ENCODE measurements around the gene SFSWAP.
"Not testable (repeated sequence)": the region's sequence is repeated elsewhere in the genome, so short reads cannot be mapped to it uniquely, and the experiment has no call there.

The SFSWAP gene

DNA sequence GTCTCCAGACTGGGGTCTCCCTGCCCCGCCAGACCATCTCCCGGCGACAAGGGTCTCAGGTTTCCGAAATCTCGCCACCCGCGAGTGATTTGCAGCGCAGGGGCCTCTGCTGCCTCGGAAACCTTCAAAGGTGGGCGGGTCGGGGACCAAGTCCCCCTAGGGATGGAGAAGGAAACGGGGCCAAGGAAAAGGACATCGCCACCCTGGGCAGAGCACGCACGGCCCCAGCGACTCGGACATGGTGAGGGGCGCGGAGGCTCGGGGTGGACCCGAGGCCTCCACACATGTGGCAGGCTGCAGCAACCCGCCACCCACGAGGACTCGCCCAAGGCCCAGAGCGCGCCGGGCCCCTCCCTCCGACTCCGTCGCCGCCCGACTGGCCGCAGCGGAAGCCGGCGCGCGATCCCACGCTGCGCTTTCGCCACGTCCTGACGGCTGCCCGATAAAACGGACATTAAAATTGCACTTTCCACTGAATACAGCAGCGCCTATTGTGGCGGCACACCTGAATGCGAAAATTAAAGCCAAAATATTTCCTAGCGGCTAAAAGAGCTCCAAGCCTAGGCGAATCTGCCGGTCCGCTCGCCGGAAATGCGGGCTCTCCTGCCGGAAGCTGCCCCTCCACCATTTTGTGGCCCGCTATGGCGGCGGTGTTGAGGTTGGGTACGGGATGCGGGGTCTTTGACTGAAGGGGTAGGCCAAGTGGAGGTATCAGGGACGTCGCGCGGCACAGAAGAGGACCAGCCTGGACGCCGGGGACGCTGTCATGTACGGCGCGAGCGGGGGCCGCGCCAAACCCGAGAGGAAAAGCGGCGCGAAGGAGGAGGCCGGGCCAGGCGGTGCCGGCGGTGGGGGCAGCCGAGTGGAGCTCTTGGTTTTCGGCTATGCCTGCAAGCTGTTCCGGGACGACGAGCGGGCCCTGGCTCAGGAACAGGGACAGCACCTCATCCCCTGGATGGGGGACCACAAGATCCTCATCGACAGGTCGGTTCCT, at the start of gene SFSWAP:
Gene SFSWAP, plus strand, starts transcription at position 627 of the 994 bp plus-strand sequence. Its CDS starts 140 bp downstream, at position 767.
- peak; percentile 53 to 73 for DNase-seq (ENCODE audit: low read depth in 2 of 2)

- not testable (repeated sequence) for DNase-seq (ENCODE audit: low read depth in 2 of 2)
Observed at GRCh38 chr12:131661170-131661985, 49.5 kb upstream of the SFSWAP start.

GRCh38 chr12:131661986-131662288, 49.0 kb upstream of the SFSWAP start:
- not testable (repeated sequence) for DNase-seq (ENCODE audit: low read depth in 2 of 2)

- not testable (repeated sequence) for DNase-seq (ENCODE audit: low read depth in 2 of 2)
Observed at GRCh38 chr12:131662346-131662745, 48.5 kb upstream of the SFSWAP start.

GRCh38 chr12:131665666-131666065, 45.2 kb upstream of the SFSWAP start:
- not testable (repeated sequence) for DNase-seq (ENCODE audit: low read depth in 2 of 2)

GRCh38 chr12:131666486-131666885, 44.4 kb upstream of the SFSWAP start:
- DNase-seq (ENCODE audit: low read depth in 2 of 2): not testable (repeated sequence)

- DNase-seq (ENCODE audit: low read depth in 2 of 2): not testable (repeated sequence)
Observed at GRCh38 chr12:131666978-131667601, 43.8 kb upstream of the SFSWAP start.

GRCh38 chr12:131671276-131671675, 39.6 kb upstream of the SFSWAP start:
- DNase-seq (ENCODE audit: low read depth in 2 of 2): no peak

DNA sequence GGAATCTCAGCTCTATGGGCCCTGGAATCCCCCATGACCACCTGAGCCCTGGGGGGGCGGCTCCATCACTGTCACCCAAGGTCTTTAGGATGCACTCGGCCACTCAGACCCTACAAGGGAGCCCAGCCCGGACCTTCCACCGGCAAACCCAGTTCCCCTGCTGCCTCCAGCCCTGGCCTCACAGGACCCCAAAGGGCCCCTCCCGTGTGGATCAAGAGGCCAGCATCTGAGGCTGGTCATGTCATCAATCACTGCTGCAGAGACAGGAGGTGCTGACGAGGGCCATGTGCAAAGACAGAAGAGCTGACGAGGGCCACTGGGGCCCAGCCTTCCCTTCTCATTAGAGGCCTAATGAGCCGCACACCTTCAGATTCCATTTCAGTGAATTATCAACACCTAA, 39.0 kb upstream of the SFSWAP start:
- DNase-seq (ENCODE audit: low read depth in 2 of 2): no peak

DNA sequence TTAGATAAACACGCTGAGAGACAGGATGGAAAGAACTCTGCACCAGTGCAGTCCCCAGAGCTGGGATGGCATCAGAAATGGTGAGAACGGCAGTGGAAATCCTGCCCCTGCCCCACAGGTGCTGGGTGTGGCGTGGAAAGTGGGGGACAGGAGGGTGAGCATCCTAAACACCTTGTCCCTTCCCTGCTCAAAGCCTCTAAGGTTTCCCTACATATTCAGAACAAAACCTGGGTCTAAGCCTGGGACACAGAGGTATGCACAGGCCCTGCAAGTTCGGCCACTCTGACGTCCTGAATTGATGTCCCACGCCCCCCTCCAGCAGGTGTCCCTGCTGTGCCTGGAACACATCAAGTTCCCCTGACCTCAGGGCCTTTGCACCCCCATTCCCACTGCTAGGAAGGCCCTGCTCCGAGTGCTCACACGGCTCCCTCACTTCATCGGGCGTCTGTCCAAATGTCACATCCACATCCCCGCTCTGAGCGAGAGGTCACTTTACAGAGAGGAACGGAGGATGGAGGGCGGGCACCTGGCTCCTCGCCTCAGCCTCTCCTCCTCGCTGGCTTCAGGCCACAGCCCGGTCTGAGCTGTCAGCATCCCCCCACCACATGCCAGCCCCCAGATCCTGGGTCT, 38.5 kb upstream of the SFSWAP start:
- DNase-seq (ENCODE audit: low read depth in 2 of 2): no peak

DNA sequence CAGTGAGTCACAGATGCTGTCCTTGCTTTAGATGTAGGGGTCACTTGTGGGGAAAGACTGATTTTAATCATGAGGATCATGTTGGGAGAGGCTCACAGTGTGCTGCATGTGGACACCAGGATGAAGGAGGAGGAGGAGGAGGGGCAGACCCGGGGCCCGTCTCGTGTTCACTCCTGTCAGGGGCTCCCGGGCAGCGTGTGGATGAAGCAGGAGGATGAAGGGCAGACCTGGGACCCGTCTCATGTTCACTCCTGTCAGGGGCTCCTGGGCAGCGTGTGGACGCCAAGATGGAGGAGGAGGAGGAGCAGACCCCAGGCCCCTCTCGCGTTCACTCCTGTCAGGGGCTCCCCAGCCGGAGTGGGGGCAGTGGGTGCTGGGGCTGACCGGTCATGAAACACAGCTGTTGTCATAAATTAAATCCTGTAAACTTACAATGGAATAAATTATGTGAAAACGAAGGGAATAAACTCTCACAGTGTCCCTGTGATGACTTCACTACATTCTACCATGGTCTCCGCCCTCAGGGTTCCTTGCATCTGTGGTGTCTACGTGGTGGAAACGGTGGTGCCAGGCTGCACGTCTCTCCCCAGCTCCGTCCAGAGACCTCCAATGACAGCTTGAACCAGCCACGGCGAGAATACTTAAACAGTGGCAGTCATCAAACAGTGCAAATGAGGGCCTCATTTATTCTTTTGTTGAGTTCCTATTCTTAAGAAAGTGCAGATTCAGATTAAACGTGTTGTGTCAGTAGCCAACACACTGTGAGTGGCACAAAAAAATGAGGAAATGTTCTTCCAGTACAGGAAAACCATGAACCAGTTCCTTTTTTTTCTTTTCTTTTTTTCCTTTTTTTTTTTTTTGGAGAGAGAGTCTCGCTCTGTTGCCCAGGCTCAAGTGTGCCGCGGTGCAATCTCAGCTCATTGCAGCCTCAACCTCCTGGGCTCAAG, 37.7 kb upstream of the SFSWAP start:
- no peak for DNase-seq (ENCODE audit: low read depth in 2 of 2)

GRCh38 chr12:131673888-131674257, 37.0 kb upstream of the SFSWAP start:
- DNase-seq (ENCODE audit: low read depth in 2 of 2): no peak

DNA sequence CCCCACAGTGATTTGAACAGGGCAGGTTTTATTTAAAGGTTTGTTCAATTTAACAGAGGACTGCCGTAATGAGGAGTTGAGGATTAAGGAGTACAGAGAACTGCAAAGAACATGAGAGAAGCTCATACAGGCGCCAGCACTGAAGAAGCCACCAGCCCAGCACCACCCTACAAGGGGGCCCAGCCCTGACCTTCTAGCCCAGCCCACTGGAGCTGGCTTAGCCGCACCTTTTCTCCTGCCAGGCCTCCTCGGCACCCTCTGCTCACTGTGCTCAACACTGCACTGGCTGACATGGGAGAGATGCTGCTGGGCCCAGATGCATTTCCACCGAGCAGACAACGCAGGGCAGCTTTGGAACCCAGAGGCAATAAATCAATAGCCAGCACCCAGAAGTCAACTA, 36.5 kb upstream of the SFSWAP start:
- DNase-seq (ENCODE audit: low read depth in 2 of 2): no peak

GRCh38 chr12:131675126-131676080, 35.5 kb upstream of the SFSWAP start:
- DNase-seq (ENCODE audit: low read depth in 2 of 2): no peak

DNA sequence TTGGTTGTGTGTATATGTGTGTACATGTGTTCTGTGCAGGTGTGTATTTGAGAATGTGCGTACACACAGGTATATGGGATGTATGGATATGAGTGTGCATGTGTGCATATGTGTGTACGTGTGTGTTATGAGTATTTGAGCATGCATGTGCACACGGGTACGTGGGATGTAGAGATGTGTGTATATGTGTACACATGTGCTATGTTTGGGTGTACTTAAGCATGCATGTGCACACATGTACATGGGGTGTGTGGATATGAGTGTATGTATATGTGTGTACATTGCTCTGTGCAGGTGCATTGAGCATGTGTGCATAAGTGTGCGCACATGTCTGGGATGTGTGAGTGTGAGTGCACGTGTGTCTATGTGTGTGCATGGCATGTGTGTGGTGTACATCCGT, 34.3 kb upstream of the SFSWAP start:
- DNase-seq (ENCODE audit: low read depth in 2 of 2): no peak

DNA sequence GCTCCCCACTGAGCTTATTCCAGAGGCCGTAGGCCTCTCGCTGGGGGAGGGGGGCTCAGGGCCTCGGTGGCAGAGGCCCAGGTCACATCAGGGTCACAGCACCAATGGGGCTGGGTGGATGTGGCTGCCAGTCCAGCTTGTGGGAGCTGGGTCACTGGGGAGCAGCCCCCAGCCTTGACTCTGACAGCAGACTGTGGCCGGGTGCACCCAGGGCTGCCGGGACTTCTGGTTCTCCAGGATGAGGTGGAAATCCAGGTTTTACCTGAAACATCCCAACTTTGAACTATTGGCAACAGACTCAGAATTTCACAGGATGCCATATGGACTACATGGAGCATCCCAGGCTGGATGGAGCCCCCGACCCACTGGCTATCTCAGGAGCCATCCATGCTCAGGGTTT, 33.8 kb upstream of the SFSWAP start:
- DNase-seq (ENCODE audit: low read depth in 2 of 2): not testable (repeated sequence)

DNA sequence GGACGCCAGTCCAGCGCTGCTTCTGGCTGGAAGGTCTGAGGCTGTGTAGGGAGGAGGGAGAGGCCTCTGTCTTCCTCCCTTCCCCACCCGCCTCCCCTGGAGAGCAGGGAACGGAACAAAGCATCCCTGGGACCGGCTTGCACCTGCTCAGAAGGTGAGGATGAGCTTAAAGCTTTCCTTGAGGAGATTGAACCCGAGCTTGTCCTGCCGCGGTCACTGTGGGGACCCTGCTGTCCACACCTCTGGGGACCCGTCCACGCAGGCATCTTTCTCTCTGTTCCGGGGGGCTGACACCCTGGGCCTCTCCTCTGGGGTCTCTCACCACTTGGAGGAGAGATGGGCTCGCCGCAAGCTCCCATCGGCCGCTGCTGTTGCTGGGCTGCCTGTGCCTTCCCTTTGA, 33.2 kb upstream of the SFSWAP start:
- no peak for DNase-seq (ENCODE audit: low read depth in 2 of 2)

DNA sequence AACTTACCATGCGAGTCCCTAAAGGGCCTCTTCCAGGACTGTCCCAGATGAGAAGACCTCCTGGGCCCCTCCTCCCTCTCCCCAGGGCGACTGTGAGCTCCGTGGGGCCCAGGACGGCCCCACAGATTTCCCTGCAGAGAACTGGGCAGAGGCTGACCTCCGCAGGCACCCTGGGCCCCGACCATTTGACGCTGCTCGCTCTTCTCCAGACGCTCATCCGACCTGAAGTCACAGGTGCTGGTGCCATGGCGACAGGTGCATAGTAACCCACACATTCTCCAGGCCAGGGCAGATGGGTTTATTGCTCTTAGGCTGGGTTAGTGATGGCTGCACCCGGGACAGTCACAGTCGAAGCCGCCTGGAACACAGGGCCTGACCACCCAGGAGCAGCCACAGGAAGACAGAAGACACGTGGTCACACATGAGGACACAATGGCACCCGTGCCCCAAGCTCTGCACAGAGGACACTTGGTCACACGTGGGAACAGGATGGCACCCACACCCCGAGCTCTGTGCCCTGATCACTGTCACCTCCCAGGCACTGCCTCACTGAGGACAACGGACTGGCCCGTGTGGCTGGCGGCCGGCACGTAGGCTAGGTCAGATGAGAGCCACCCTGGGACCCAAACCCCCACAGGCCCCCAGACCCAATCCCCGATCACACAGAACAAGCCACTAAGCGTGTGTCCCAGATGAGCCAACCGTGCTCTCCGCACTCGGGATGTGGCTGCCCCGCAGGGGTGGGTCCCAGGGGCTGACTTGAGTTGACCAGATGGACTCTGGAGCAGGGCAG, 32.3 kb upstream of the SFSWAP start:
- DNase-seq (ENCODE audit: low read depth in 2 of 2): not testable (repeated sequence)

DNA sequence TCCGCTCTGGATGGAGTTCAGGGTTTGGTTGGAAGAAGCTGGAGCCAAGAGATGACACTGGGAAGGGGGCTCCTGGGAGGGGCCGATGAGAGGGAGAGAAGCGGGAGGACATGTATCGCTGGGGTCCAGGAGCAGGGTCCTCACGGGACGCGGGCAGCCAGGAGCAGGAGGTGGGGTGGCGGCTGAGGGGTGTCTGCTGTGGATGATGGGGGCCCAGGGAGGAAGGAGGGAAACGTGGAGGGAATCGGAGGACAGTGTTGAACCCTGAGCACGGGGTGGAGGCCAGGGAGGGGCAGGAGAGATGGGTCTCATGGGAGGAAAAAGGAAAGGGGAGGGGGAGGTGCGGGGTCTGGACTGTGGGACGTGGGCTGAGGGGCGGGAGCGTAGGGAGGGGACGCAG, 31.7 kb upstream of the SFSWAP start:
- not testable (repeated sequence) for DNase-seq (ENCODE audit: low read depth in 2 of 2)
